HUDEP-2 (cell line): ENCODE data around the gene SCFD2.

Source experiments
- DNase-seq, 76 experiments: peaks; one replicate each; lab custom pipeline; 2025; ENCODE audit not compliant: unreplicated experiment in 76 of 76; lab: John Stamatoyannopoulos, UW

The SCFD2 gene

DNA sequence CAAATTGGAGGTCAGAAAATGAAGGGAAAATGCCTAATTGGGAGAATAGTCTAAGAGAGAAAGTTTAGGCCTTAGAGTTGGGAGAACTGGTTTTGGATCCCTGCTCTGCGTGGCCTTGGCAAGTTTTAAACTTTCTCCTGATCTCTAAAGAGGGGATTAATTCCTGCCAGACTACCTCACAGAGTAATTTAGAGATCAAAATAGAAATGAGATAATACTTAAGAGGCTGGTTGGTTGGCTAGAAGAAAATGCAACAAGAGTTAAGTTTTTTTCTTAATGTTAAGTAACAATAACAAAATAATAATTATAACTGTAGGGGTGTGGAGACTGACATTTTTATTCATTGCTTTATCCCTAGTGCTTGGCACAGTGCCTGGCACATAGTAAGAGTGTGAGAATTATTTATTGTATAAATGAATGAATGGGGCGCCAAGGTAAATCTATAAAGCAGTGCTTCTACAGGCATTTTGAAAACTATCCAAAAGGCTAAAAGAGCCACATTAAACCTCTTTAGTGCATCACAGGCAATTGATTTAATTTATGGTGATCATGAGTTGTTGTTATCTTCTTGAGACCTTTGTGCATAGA lies 343.3 kb downstream of the SCFD2 start:
- no peak for DNase-seq

DNA sequence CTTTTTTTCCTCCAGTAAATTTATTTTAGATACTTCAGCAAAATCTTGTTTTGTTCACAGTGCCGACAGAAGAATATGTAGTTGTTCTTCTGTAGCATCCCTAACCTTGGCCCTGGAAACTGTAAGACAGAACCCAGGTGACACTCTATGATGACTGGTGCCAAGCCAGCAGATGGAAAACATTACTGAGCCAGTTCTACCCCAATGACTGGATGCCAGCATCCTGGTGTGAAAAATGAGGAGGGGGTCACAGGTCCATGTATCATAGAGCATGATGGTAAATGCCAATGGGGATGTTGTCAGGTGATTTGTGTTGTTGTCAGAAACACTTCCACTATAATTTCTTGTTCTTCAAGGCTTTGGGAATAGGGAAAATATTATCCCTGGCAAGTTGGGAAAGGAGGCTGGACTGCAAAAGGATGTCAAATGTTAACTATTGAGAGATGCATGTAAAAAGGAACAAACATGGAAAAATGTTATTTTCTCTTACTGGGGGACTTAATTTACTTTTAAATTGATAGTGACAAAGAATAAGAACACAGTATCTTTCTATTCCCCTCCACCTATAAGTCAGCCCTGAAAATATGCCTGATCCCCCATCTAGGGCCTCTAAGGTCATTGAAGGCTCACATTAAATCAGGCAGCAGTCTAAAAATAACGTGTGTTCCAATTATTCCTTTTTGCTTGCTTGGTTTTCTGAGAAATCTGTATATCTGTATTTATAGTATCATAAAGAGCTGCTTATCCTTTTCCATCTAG lies 343.9 kb downstream of the SCFD2 start:
- DNase-seq = no peak

DNA sequence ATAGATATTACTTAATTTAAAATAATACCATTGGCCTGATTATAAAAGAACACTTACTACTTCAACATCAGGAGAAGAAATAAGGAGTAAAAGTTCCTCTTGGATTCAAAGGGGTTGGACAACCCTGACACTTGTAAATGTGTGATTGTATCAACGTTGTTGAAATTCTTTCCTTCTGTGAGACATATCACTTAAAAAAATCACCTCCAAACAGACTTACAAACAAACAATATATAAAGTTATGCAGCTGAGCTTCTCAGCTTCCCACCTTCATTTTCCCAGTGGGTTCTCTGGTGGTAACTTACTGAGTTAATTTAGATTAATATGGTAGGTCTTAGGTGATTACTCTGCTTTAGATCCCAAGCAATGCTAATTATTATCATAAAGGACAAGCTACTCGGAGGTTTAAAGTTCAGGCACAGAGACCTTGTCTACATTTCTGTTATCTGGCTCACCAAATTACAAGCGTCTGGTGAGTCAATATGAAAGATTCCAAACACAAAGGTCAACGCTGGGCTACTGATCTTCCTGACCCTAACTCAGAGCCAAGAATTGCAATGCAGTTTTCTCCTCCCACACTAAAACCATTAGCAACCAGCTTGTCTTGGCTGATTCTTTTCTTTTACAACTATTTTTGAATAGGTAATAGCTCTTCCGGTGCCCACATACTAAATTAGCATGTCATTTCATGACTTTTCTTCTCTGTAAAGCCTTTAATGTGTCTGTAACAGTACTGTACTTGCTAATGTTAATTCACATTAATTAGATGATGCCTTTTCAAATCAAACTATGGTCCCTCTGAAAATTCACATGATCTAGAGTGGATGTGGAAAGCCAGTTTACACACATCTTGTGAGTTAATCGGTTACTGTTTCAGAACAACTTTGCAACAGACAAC lies 346.1 kb downstream of the SCFD2 start:
- peak in 9 of 76 experiments; percentile 1 to 42 (median 7) for DNase-seq

DNA sequence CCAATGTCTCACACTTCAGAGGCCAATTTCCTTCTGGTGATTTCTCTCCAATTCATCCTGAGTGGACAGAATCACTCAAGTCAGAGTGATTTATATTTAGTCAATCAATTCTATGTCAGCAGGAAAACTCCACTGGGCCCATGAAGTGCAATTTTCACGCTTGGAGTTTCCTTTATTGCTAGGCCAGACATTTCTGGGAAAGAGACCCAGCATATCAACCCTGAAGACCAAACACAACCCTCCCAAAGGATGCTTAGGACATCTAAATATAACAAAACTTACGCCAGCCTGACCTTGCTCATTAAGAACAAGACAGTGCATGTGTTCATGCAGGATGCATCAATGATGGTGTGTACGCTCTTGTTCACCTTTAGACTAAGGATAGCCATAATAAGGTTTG lies 347.4 kb downstream of the SCFD2 start:
- no peak for DNase-seq

GRCh38 chr4:53016099-53016820 lies 349.6 kb downstream of the SCFD2 start:
- no peak for DNase-seq

DNA sequence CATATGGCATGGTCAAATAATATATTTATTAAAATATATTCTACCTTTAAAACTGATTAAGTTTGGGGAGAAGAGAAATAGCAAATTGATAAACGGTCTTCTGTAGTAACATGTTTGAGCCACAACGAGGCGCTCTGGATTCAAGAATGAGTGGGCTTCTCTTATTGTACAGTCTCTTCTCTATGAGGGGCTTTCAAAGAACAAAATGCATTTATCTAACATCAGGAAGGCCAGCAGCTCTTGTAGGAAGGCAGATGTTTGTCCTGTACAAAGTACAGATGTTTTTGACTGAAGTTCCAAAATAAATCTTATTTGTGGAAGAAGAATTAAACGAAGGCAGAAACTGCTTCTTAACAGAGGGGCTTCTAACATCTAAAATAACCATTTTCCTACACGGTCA lies 350.2 kb downstream of the SCFD2 start:
- peak in 6 of 76 experiments; percentile 0 to 29 (median 2) for DNase-seq

- DNase-seq = no peak
Observed at GRCh38 chr4:53014881-53015280, 351.0 kb downstream of the SCFD2 start.

- no peak for DNase-seq
Observed at GRCh38 chr4:53013873-53014775, 351.7 kb downstream of the SCFD2 start.

DNA sequence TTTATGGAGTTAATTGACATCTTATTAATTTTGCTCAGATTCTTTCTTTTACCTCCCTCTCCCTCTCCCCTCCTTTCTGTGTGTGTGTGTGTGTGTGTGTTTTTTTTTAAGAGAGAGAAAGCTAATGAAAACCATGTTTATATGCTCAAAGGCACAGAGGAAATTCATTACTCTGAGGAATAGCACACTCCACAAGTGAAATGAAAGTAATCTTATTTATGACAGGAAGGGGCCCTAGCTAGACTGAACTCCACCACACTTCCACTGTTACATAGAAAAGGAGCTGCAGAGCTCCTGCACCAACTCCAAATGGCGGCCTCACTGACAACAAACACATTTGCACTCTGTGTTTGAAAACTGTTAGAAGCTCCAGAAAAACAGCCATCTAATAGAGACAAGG lies 353.1 kb downstream of the SCFD2 start:
- no peak for DNase-seq

GRCh38 chr4:53011259-53011905 lies 354.5 kb downstream of the SCFD2 start:
- no peak for DNase-seq

DNA sequence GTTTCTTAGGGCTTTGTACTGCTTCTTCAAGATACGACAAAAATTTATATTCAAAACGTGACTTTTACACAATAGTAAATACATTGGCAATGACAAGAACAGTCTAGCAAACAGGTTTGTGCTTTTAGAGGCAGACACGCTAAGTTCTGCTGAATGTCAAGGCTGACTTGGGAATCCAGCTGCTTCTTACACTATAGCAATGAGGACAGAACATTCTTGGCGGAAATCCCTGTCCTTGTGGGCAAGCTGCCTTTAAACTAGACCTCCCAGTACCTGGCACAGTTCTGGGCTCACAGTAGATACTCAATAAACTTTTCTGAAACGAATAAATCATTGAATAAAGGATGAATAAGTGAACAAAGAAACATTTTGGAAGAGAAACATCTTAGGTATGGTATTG lies 355.5 kb downstream of the SCFD2 start:
- no peak for DNase-seq

GRCh38 chr4:53009824-53010223 lies 356.0 kb downstream of the SCFD2 start:
- no peak for DNase-seq

GRCh38 chr4:53007024-53007423 lies 358.8 kb downstream of the SCFD2 start:
- no peak for DNase-seq

DNA sequence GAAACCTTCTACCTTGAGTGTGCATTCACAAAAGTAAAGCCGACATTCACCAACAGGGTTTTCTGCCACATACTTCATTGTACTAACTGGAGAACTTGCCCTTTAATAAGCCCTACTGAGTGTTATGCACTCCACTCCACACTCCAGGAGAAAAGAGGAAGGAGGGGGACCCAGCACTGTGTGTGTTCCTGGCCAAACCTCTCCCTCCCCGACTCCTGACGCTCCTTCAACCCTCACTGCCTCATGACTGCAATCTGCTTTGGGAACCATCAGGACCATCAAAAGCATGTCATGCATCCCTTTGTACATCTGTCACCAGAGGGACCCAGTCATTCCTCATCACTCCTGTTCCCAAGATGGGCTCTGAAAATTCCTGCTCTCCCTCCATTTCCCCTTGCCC lies 360.1 kb downstream of the SCFD2 start:
- no peak for DNase-seq

- no peak for DNase-seq
Observed at GRCh38 chr4:53005149-53005546, 360.7 kb downstream of the SCFD2 start.

- DNase-seq = no peak
Observed at GRCh38 chr4:53004497-53005148, 361.2 kb downstream of the SCFD2 start.

DNA sequence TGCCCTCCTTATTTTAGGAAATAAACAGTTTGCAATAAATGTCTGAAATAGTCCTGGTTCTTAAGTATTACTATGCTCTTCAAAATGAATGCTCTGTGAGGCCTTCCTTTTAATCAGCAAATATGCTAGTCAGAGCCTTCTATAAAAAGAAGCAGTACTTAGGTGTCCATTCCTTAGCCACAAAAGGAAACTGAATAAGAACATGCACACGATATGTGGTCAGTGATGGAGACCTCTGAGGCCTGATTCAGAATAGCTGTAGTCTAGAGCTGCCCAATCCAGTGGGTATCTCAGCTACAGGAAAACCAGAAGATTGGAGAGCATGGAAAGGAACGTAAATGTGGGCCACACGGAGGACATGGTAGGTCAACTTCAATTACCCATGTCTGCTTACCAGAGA lies 361.9 kb downstream of the SCFD2 start:
- DNase-seq = no peak

GRCh38 chr4:53000560-53000959 lies 365.3 kb downstream of the SCFD2 start:
- no peak for DNase-seq

DNA sequence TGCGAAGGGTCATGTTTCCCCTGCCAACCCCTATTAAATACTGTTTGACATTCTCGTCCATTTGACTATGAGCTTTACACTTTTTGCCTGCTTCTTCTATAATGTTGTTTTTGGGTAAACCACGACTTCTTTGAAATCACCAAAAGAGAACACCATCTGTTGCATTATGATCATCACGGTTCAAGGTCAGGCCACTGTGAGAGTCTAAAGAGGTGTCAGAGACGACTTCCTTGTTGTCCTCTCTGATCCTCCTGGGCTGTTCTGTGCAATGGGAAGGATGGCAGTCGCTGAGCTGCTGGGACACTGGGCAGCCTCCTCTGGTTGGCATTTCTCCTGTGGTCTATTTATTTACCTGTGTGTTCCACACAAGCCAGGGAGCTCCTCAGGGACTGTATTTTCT lies 366.2 kb downstream of the SCFD2 start:
- DNase-seq = no peak
